ENCODE data around the gene DLG1.

DLG1 gene

GRCh38 chr3:197167549-197167948, 130.9 kb downstream of the DLG1 start:
- no peak for DNase-seq

DNA sequence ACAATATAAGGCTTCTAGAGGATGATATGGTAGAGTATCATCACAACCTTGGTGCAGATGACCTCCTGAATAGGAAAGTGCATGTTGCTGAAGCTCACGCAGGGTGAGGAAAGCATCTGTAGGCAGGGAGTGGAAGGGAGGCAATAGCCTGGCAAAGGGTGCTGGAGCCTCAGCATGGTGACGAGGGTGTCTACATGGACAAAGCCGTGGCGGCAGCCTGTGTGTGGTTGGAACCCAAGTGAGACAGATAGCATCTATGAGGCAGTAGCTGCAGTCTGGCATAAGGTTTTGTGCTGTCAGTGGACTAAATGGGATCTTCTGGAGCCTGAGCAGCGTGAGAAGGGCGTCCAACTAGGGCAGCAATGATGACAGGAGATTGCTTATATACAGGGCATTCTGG, 132.5 kb downstream of the DLG1 start:
- DNase-seq, result no peak

DNA sequence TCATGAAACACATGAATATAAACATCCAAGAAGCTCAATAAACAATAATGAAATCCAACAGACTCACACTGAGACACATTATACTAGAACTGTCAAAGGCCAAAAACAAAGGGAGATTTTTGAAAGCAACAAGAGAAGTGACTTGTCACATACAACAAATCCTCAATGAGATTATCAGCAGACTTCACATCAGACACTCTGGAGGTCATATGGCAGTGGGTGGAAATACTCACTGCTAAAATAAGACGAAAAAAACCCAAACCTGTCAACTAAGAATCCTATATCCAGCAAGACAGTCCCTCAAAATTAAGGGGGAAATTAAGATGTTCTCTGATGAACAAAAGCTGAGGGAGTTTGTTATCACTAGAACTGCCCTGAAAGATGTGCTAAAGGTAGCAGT, 143.4 kb downstream of the DLG1 start:
- no peak for DNase-seq

DNA sequence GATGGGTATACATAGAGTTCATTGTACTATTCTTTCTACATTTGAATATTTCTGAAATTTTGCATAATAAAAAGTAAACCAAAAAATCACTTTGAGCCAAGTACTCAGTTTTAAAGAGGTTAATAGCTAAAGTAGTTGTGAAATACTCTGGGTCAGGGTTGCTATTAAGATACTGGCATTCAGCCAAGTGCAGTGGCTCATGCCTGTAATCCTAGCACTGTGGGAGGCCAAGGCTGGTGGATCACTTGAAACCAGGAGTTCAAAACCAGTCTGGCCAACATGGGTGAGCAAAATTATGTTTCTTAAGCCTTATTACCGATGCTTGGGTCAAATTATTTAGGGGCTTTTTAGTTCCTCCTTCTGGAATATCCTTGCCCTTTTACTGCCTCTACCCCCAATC, 146.8 kb downstream of the DLG1 start:
- DNase-seq, result no peak

GRCh38 chr3:197149528-197149927, 148.9 kb downstream of the DLG1 start:
- no peak for DNase-seq

- DNase-seq, result no peak
Observed at GRCh38 chr3:197144188-197144587, 154.2 kb downstream of the DLG1 start.

DNA sequence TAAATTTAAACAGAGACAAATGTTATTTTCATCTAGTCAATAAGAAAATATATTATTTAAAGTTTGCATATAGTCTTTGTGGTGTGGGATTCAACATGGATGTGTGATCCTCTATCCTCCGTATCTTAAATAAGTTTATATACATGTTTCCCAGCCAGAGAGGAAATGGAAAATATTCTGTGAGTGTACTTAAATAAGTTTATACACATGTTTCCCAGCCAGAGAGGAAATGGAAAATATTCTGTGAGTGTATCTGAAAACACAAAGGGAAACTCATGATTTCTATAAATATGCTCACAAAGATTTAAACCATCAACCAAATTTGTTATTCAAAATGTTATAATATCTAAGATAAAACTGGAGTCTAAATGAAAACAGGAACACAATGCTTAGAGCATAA, 158.8 kb downstream of the DLG1 start:
- no peak for DNase-seq

DNA sequence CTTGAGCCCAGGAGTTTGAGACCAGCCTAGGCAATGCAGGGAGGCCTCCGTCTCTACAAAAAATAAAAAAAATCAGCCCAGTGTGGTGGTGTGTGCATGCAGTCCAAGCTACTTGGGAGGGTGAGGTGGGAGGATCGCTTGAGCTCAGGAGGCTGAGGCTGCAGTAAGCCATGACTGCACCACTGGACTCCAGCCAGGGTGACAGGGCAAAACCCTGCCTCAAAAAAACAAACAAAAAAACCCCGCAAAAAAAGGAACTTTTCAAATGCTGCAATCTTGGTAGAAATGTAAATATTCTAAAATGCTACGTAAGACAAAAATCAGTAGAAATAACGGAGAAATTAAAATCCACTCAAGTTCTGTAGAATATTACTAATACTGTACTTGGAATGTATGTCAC, 160.7 kb downstream of the DLG1 start:
- DNase-seq, result no peak

- DNase-seq, result no peak
Observed at GRCh38 chr3:197136744-197137143, 161.7 kb downstream of the DLG1 start.

DNA sequence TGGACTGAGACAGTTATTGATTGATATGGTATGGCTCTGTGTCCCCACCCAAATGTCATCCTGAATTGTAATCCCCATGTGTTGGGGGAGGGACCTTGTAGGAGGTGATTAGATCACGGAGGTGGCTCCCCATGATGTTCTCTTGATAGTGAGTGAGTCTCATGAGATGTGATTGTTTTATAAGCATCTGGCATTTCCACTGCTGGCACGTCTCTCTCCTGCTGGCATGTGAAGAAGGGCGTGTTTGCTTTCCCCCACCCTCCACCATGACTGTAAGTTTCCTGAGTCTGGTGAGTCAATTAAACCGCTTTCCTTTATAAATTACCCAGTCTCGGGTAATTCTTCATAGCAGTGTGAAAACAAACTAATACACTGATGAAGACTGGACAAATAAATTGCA, 163.2 kb downstream of the DLG1 start:
- DNase-seq, result no peak

- no peak for DNase-seq
Observed at GRCh38 chr3:197132916-197133530, 165.4 kb downstream of the DLG1 start.

DNA sequence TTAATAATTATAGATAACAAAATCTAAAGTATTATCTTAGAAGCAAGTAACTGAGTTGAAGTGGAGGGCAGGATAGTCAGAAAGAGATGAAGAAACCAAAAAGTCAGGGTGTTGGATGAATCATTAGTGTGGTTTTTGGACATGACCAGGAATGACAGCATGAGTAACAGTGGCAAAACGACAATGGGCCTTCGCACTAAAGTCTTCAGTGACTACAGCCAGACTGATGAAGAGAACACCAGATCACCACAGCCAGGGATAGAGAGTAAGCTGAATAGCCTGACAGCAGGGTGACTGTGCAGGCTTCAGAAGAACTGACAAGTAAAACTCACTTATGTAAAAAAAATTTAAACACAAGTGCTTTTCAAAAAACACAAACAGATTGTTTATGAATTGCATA, 172.8 kb downstream of the DLG1 start:
- DNase-seq, result no peak

DNA sequence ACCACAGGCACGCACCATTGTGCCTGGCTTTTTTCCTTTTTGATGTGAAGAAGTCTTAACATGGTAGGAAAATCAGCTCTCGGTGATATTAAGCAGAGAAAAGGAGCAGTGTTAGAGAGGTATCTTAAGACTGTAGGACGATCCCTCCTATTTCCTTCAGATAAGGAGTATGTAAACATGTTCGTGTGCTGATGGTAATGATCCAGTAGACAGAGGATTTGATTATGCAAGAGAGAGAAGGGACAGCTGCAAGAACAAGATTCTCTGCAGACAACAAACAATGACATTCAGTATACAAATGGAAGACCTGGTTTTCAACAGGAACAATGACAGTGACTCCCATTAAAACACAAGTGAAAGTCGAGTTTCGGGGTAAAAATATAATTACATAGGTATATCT, 173.7 kb downstream of the DLG1 start:
- no peak for DNase-seq

DNA sequence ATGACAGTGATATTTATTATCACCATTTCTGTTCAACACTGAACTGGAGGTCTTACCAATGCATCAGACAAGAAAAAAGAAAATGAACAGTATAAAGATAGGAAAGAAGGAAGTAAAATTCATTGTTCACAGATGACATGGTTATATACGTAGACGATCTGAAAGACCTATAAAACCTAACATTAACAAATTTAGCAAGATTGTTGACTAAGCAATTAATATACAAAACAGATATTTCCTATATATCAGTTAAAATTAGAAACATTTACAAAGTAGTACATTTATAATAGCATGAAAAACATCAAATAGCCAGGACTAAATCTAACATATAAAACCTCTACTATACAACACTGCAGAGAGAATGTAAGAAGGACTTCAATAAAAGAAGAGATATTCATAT, 176.0 kb downstream of the DLG1 start:
- no peak for DNase-seq

- DNase-seq, result no peak
Observed at GRCh38 chr3:197117114-197117513, 181.3 kb downstream of the DLG1 start.

DNA sequence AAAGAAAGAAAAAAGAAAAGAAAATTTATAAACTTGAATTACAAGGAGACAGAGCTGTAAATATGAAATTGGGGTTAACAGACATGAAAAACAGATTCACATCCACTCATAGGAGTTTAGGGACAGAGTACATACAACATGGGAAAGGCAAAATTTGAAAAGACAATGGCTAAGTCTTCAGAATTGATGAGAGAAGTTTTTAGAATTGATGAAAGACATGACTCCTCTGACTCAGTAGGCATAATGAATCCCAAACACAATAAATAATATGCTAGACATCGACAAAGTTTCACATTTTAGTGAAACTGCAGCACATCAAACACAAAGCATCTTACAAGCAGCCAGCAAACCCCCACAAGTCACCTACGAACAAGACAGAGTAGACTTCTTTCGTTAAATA, 184.4 kb downstream of the DLG1 start:
- DNase-seq, result no peak

DNA sequence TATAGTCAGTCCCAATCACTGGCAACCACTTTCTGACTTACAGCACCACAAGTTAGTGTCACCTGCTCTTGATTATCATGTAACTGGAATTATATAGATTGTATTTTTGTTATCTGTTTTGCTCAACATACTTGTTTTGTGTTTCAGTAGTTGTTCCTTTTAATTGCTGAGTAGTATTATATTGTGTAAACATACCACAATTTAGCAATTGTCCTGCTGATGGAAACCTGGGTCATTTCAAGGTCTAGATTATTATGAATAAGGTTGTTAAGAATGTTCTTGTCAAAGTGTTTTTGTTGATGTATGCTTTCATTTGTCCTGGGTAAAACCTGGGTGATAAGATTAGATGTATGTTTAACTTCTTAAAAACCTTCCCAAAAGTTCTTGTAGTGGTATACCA, 186.7 kb downstream of the DLG1 start:
- no peak for DNase-seq

GRCh38 chr3:197105786-197106185, 192.6 kb downstream of the DLG1 start:
- no peak for DNase-seq

DNA sequence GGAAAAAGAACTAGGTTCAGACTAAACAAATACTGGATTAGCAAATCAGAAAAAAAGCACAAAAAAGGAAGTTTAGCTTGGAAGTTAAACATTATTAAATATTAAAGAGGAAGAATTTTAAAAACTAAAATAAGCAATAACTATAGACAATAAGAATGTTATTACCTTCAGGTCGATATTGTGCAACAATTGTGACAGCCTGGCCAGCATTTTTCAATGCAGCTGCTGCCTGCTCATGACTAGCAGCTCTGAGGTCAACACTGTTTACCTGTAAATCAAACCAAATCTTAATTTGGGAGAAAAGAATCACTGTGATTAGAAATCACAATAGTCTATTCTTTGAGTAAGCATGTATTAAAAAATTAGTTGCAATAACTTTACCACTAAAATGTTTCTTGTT, 193.7 kb downstream of the DLG1 start:
- DNase-seq, result no peak

DNA sequence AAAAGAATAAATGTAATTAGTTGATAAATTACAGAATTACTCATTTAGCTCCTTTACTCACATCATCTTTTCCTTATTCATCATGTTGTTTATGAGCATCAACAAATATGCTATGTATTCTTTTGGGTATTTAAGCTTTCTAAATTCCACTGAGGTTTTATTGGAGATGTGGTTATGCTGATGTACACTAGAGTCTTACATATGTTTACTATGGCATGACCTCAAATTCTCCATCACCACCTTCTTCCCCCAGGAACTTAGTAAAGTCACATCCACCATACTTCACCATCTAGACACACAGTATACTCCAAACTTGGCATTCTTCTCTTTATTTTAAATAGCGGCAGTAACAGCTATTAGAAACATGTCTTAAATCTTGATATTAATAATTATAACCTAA, 194.6 kb downstream of the DLG1 start:
- DNase-seq, result no peak

DNA sequence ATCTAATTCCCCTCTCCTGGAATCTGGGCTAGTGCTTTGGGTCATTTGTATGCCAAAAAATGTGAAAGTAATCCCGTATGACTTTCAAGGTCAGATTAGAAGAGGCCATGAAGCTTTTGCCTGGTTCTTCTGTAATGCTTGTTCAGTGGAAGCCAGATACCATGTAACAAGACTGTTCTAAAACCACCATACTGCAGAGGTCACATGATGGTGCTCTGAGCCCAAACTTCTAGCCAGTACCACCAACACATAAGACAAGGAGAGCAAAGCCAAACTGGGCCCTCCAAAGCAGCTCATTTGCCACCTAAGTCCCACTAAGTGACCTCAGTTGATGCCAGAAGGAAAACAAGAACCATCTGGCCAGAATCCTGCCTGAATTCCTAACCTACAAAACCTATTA, 204.5 kb downstream of the DLG1 start:
- no peak for DNase-seq

GRCh38 chr3:197088370-197088769, 210.0 kb downstream of the DLG1 start:
- peak; percentile 21 for DNase-seq

DNA sequence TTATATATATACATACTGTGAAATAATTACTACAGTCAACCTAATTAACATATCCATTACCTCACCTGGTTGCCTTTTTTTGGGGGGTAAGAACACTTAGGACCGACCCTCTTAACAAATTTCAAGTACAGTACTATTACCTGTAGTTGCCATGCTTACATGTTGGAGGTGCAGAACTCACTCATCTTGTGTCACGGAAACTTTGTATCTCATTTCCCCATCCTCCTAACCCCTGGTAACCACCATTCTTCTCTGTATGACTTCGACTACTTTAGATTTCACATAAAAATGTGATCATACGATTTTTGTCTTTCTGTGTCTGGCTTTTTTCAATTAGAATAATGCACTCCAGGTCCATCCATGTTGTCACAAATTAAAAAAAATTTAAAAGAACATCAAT, 213.3 kb downstream of the DLG1 start:
- no peak for DNase-seq

- no peak for DNase-seq
Observed at GRCh38 chr3:197083486-197083885, 214.9 kb downstream of the DLG1 start.

DNA sequence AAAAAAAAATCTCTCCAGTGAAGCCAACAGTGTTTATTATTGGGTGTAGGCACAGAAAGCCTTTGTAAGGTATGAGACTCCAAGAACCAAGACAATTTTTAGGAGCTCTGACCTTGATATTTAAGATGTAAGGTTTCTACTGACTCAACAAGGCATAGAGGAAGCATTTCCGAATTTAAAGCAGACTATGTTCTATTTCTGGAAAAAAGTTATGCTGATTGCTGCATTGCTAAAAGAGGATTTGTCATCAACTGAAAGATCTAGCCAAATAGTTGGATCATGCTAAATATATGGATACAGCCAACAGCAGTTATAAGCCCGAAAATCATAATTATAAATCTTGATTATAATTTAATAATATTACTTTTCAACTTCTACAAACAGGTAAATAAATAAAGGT, 215.5 kb downstream of the DLG1 start:
- DNase-seq, result no peak

- no peak for DNase-seq
Observed at GRCh38 chr3:197080344-197080743, 218.1 kb downstream of the DLG1 start.
